HepG2 (cell line): ENCODE data around the gene LRP10. TPM values are rescaled to one million over a fixed set of nuclear protein-coding genes. Genes with fewer than 3 reads are reported as not detected.

Experiments
- ATM ChIP-seq: fragments of 450-650 bp; IDR thresholded peaks from 2 replicates; pipeline ENCODE4 v1.7.1; 2017; ENCODE audit warnings: mild to moderate bottlenecking, borderline replicate concordance
- FOXO1 ChIP-seq: sonication (generic); formaldehyde crosslinking; IDR thresholded peaks from 2 replicates; pipeline ENCODE4 v1.4.0; 2020; ENCODE audit warnings: missing genetic modification reagents
- KAT8 ChIP-seq: IDR thresholded peaks from 2 replicates; pipeline ENCODE4 v1.6.1; 2016; ENCODE audit warnings: missing genetic modification reagents, missing compliant biosample characterization
- KIAA2018 ChIP-seq: sonication (generic); formaldehyde crosslinking; IDR thresholded peaks from 2 replicates; pipeline ENCODE4 v1.5.0; 2020; ENCODE audit warnings: mild to moderate bottlenecking, missing genetic modification reagents, borderline replicate concordance
- MLXIP ChIP-seq: sonication (generic); formaldehyde crosslinking; IDR thresholded peaks from 2 replicates; pipeline ENCODE4 v1.9.0; 2021; ENCODE audit warnings: missing genetic modification reagents, borderline replicate concordance
- MTERF4 ChIP-seq: sonication (generic); formaldehyde crosslinking; IDR thresholded peaks from 2 replicates; pipeline ENCODE4 v1.8.0; 2023; ENCODE audit warnings: mild to moderate bottlenecking, missing genetic modification reagents
- PRPF4 ChIP-seq: fragments of 200-400 bp; formaldehyde crosslinking; IDR thresholded peaks from 2 replicates; pipeline ENCODE4 v1.6.1; 2016; ENCODE audit warnings: low read length, low read depth; ENCODE audit not compliant: poor library complexity, severe bottlenecking
- REXO4 ChIP-seq: sonication (generic); formaldehyde crosslinking; IDR thresholded peaks from 2 replicates; pipeline ENCODE4 v1.8.0; 2022; ENCODE audit warnings: missing genetic modification reagents, mild to moderate bottlenecking, borderline replicate concordance
- SETDB1 ChIP-seq: sonication (generic); formaldehyde crosslinking; IDR thresholded peaks from 2 replicates; pipeline ENCODE4 v1.5.1; 2020; ENCODE audit warnings: missing genetic modification reagents, mild to moderate bottlenecking, borderline replicate concordance
- TGIF2 ChIP-seq: IDR thresholded peaks from 2 replicates; pipeline ENCODE4 v1.6.1; 2016; ENCODE audit warnings: control low read depth, missing compliant biosample characterization
- U2AF1 ChIP-seq: fragments of 200-400 bp; formaldehyde crosslinking; optimal IDR thresholded peaks from 2 replicates; pipeline ENCODE3; 2017; ENCODE audit warnings: mild to moderate bottlenecking, low read depth, low read length
- ZBTB43 ChIP-seq: sonication (generic); formaldehyde crosslinking; conservative IDR thresholded peaks from 2 replicates; pipeline ENCODE4 v1.4.0; 2020; ENCODE audit warnings: missing genetic modification reagents
- ZNF101 ChIP-seq: sonication (generic); formaldehyde crosslinking; IDR thresholded peaks from 2 replicates; pipeline ENCODE4 v1.4.0; 2020; ENCODE audit warnings: mild to moderate bottlenecking, low read depth, missing genetic modification reagents, borderline replicate concordance
- ZNF24 ChIP-seq: fragments of 450-650 bp; IDR thresholded peaks from 2 replicates; pipeline ENCODE4 v1.6.1; 2017; ENCODE audit warnings: antibody characterized with exemption, mild to moderate bottlenecking
- ZNF674 ChIP-seq: sonication (generic); formaldehyde crosslinking; IDR thresholded peaks from 2 replicates; pipeline ENCODE4 v1.5.0; 2020; ENCODE audit warnings: low read depth, mild to moderate bottlenecking, missing genetic modification reagents
- polyA plus RNA-seq, 8 experiments: library from polyadenylated mRNA; depleted of rRNA in 3 of 8; stranded (reverse) in 7 of 8; unstranded in 1 of 8; fragments of >200 nt; fragmentation: Illumina TruSeq in 4 of 8; extraction: Trizol in 4 of 8; gene quantifications; 2 replicates each; pipeline versions ENCODE4 v1.2.1 to v1.2.3, GENCODE V29; 2011 to 2016; ENCODE audit warnings: low read depth in 4 of 8, missing spikeins in 1 of 8, mixed read lengths in 1 of 8; ENCODE audit not compliant: insufficient read depth in 1 of 8
- total RNA-seq, 5 experiments: library from RNA; depleted of rRNA; stranded (reverse); fragments of >200 nt; fragmentation: Illumina TruSeq; extraction: Trizol; gene quantifications; 2 replicates each; pipeline ENCODE4 v1.2.3, GENCODE V29; 2016; ENCODE audit warnings: low read depth in 1 of 5

Gene LRP10
- total and polyA plus RNA-seq, 2 of the 13 experiments (the other 11 are each of a cell fraction or from before 2014, with no cell fraction given), result 16.9 to 45.2 TPM

- TF ChIP-seq ZNF674, result 0 out of 2 replicates have a peak, but pooled peaks have one; percentile 93
- peak; percentile 64; the same call in 1 of the 2 replicates for TF ChIP-seq ZNF101 (CRISPR knock-in tag)
- peak; percentile 69 for TF ChIP-seq PRPF4
- TF ChIP-seq MLXIP (CRISPR knock-in tag), result peak; percentile 60; the same call in 1 of the 2 replicates
- peak; percentile 98 for TF ChIP-seq U2AF1
- peak; percentile 98 for TF ChIP-seq MTERF4
- peak; percentile 87 for TF ChIP-seq ZBTB43 (CRISPR knock-in tag)
- peak; percentile 96 for TF ChIP-seq KAT8 (CRISPR knock-in tag)
- peak; percentile 94 for TF ChIP-seq KIAA2018 (CRISPR knock-in tag)
- TF ChIP-seq ZNF24, result peak; percentile 100
- peak; percentile 84 for TF ChIP-seq FOXO1 (CRISPR knock-in tag)
- peak; percentile 88; the same call in 1 of the 2 replicates for TF ChIP-seq TGIF2 (CRISPR knock-in tag)
- TF ChIP-seq ATM, result no peak
- TF ChIP-seq REXO4 (CRISPR knock-in tag), result no peak
- TF ChIP-seq SETDB1 (CRISPR knock-in tag), result no peak
Observed at GRCh38 chr14:22929104-22929960, 57.8 kb downstream of the LRP10 start, which contains the start of gene PRMT5 (continued).
